PC-3 (cell line): Measurements from ENCODE around the gene COMMD6. TPM values are rescaled to one million over a fixed set of nuclear protein-coding genes. Genes with fewer than 3 reads are reported as not detected.

Experiments
- ATAC-seq: fragments of 200-7000 bp; cut with Tn5 transposase; 2 replicates; pipeline ENCODE4 v1.9.1; 2020; ENCODE audit warnings: mild to moderate bottlenecking, moderate library complexity
- BruUV-seq: library from RNA; stranded (reverse); fragments of 400-500 nt; replicated peaks from 2 replicates; lab custom pipeline; 2021; lab: Mats Ljungman, UMichigan
- CTCF ChIA-PET: fragments of 300-600 bp; sonication (Branson Sonifier 250); formaldehyde crosslinking; loops from one replicate; lab custom pipeline; 2022; ENCODE audit warnings: antibody characterized with exemption; lab: Charles Lee
- POLR2A ChIA-PET: fragments of 300-600 bp; sonication (Branson Sonifier 250); formaldehyde crosslinking; loops from one replicate; lab custom pipeline; 2022; ENCODE audit warnings: antibody characterized with exemption; ENCODE audit not compliant: unreplicated experiment; lab: Charles Lee
- DNase-seq: peaks from one replicate; pipeline ENCODE4 v3.0.0-alpha.2; 2015
- H2AFZ ChIP-seq: fragments of 300-600 bp; sonication (generic); 2 replicates; pipeline ENCODE4 v1.6.0; 2016; ENCODE audit warnings: antibody characterized with exemption, low read length
- H3F3A ChIP-seq: fragments of 300-600 bp; sonication (generic); one replicate; pipeline ENCODE4 v1.6.0; 2017; ENCODE audit warnings: antibody characterized with exemption, low read length, control low read depth, mild to moderate bottlenecking; ENCODE audit not compliant: unreplicated experiment
- H3K27ac ChIP-seq: fragments of 300-600 bp; sonication (generic); 2 replicates; pipeline ENCODE4 v1.5.1; 2016; ENCODE audit warnings: mild to moderate bottlenecking, low read length
- H3K27me3 ChIP-seq: fragments of 300-600 bp; sonication (generic); 2 replicates; pipeline ENCODE4 v1.6.1; 2016; ENCODE audit warnings: low read length, mixed read lengths
- H3K36me3 ChIP-seq: fragments of 300-600 bp; sonication (generic); 2 replicates; pipeline ENCODE4 v1.6.1; 2016; ENCODE audit warnings: low read depth, mixed run types, low read length, mixed read lengths
- H3K4me1 ChIP-seq: fragments of 300-600 bp; sonication (generic); 2 replicates; pipeline ENCODE4 v1.5.1; 2016; ENCODE audit warnings: low read length; ENCODE audit not compliant: insufficient read depth
- H3K4me2 ChIP-seq: fragments of 300-600 bp; sonication (generic); 2 replicates; pipeline ENCODE4 v1.6.0; 2016; ENCODE audit warnings: low read length
- H3K4me3 ChIP-seq: fragments of 300-600 bp; sonication (generic); 2 replicates; pipeline ENCODE4 v1.5.1; 2016; ENCODE audit warnings: mild to moderate bottlenecking, low read length, mixed read lengths
- H3K79me2 ChIP-seq: fragments of 300-600 bp; sonication (generic); 2 replicates; pipeline ENCODE4 v1.6.1; 2017; ENCODE audit warnings: low read length, mixed read lengths
- H3K9ac ChIP-seq: fragments of 300-600 bp; sonication (generic); 2 replicates; pipeline ENCODE4 v1.6.0; 2016; ENCODE audit warnings: mild to moderate bottlenecking, low read length
- H3K9me2 ChIP-seq: fragments of 300-600 bp; sonication (generic); replicated peaks from 2 replicates; pipeline ENCODE4 v1.6.1; 2016; ENCODE audit warnings: mixed run types, low read length, mixed read lengths
- H3K9me3 ChIP-seq: fragments of 300-600 bp; sonication (generic); 2 replicates; pipeline ENCODE4 v1.6.1; 2016; ENCODE audit warnings: low read length, mixed read lengths
- H4K20me1 ChIP-seq: fragments of 300-600 bp; sonication (generic); 2 replicates; pipeline ENCODE4 v1.6.1; 2016; ENCODE audit warnings: low read length, mixed read lengths
- CTCF ChIP-seq: fragments of 300-600 bp; sonication (generic); conservative IDR thresholded peaks from 2 replicates; pipeline ENCODE4 v1.5.1; 2017; ENCODE audit warnings: antibody characterized with exemption, low read depth, mild to moderate bottlenecking, low read length
- EZH2 ChIP-seq: fragments of 300-600 bp; sonication (generic); IDR thresholded peaks from one replicate; pipeline ENCODE4 v1.6.1; 2017; ENCODE audit warnings: antibody characterized with exemption, mild to moderate bottlenecking, low read length; ENCODE audit not compliant: unreplicated experiment
- EZH2phosphoT487 ChIP-seq: fragments of 300-600 bp; sonication (generic); IDR thresholded peaks from 2 replicates; pipeline ENCODE4 v1.6.1; 2018; ENCODE audit warnings: mild to moderate bottlenecking, antibody characterized with exemption, low read length, borderline replicate concordance
- intact Hi-C: fragments of 100-400 bp; cut with micrococcal nuclease; formaldehyde crosslinking; loops from 2 replicates; pipeline ENCODE4 v1.9.0; 2023
- total RNA-seq: library from RNA; depleted of rRNA; stranded (reverse); fragments of >200 nt; gene quantifications from 2 replicates; pipeline ENCODE4 v1.2.3, GENCODE V29; 2014

The COMMD6 gene
- total RNA-seq, 1 experiment from 2014 or later, result 46.7 TPM

- H3K4me2 ChIP-seq, result no peak overlapping the region
- no peak overlapping the region for H3K4me3 ChIP-seq
- no peaks in the 10 kb centered on the region for H3K27me3 ChIP-seq
- H3K79me2 ChIP-seq, result peaks cover 88% of the 10 kb centered on the region
- H3K9ac ChIP-seq, result no peak overlapping the region
- intact Hi-C loops, result no loop called here
- H3K9me2 ChIP-seq, result no peaks in the 10 kb centered on the region
- H3F3A ChIP-seq, result no peaks in the 10 kb centered on the region
- DNase-seq, result no peak
- H3K9me3 ChIP-seq, result no peaks in the 10 kb centered on the region
- H3K4me1 ChIP-seq, result peaks cover 17% of the 10 kb centered on the region
- H3K27ac ChIP-seq, result no peak overlapping the region
- no peak overlapping the region for H2AFZ ChIP-seq
- no peak for TF ChIP-seq EZH2
- no peak for TF ChIP-seq EZH2phosphoT487
- no peak for TF ChIP-seq CTCF
- POLR2A ChIA-PET, result no interaction called here
- H3K36me3 ChIP-seq, result peaks cover 21% of the 10 kb centered on the region
- no TSS peak for BruUV-seq
- peaks cover 20% of the 10 kb centered on the region for H4K20me1 ChIP-seq
- CTCF ChIA-PET, result no interaction called here
- no peak for ATAC-seq
Measured at GRCh38 chr13:75554464-75554863, 16.8 kb upstream of the COMMD6 start.

GRCh38 chr13:75550159-75550567, 12.5 kb upstream of the COMMD6 start:
- Histone ChIP-seq H3K4me3 (peak overlapping the region; percentile 89), H3K4me2 (peak overlapping the region; percentile 92), H3K4me1 (peaks cover 37% of the 10 kb centered on the region), H2AFZ (peak overlapping the region; percentile 78), H3K27me3 (no peaks in the 10 kb centered on the region), H3K9me3 (no peaks in the 10 kb centered on the region), H3K9ac (peak overlapping the region; percentile 90), H3K79me2 (peaks cover 59% of the 10 kb centered on the region), H3K9me2 (no peaks in the 10 kb centered on the region), H3K36me3 (peaks cover 19% of the 10 kb centered on the region), H3F3A (no peaks in the 10 kb centered on the region), H4K20me1 (peaks cover 20% of the 10 kb centered on the region), H3K27ac (peak overlapping the region; percentile 75)
- TSS peak; percentile 45 for BruUV-seq
- TF ChIP-seq EZH2phosphoT487 (no peak), CTCF (no peak), EZH2 (no peak)
- ATAC-seq (peak; percentile 55), DNase-seq (peak; percentile 75)
- ChIA-PET CTCF (interaction anchor here (0.6 to 1.0 kb wide), 3 partner anchors 10 to 183 kb away, joined by 4 to 8 read pairs (median 4); partner anchors contain the start of gene TBC1D4), POLR2A (interaction anchor here (0.6 kb wide), 2 partner anchors 12 to 167 kb away, joined by 3 to 4 read pairs; no protein-coding TSS in a partner anchor)
- intact Hi-C loops, result no loop called here
